GM12873 (cell line): ENCODE data around the gene MYF5.

Source experiments
- CTCF ChIP-seq: IDR thresholded peaks from 2 replicates; pipeline ENCODE4 v1.5.1; 2012; ENCODE audit warnings: low read depth, mild to moderate bottlenecking, moderate library complexity, low read length, control low read depth; ENCODE audit not compliant: insufficient read depth; ENCODE audit errors: missing control alignments

Gene MYF5

GRCh38 chr12:80766210-80766609 lies 49.5 kb downstream of the MYF5 start:
- TF ChIP-seq CTCF, result no peak

- TF ChIP-seq CTCF, result no peak
These were observed 50.2 kb downstream of the MYF5 start for GRCh38 chr12:80766897-80767296.
